GM12878 (cell line): Measurements from ENCODE around the gene LRBA. TPM values are rescaled to one million over a fixed set of nuclear protein-coding genes. Genes with fewer than 3 reads are reported as not detected.

Experiments used
- ATAC-seq: fragments of 200-7000 bp; cut with Tn5 transposase; 3 replicates; pipeline ENCODE4 v1.9.1; 2020; ENCODE audit warnings: mild to moderate bottlenecking, moderate library complexity
- BruUV-seq: library from RNA; stranded (reverse); fragments of 400-500 nt; replicated peaks from 2 replicates; lab custom pipeline; 2021; lab: Mats Ljungman, UMichigan
- CTCF ChIA-PET: fragments of 300-600 bp; sonication (Branson Sonifier 250); formaldehyde crosslinking; extraction: SDS; loops from one replicate; lab custom pipeline; 2021; ENCODE audit warnings: inconsistent platforms; lab: Yijun Ruan, JAX
- POLR2A ChIA-PET: fragments of 350-600 bp; formaldehyde crosslinking; extraction: SDS; loops from one replicate; lab custom pipeline; 2021; ENCODE audit warnings: inconsistent platforms; lab: Charles Lee
- RAD21 ChIA-PET: fragments of 300-600 bp; sonication (Branson Sonifier 250); formaldehyde crosslinking; loops from one replicate; lab custom pipeline; 2023; ENCODE audit warnings: antibody characterized with exemption; ENCODE audit not compliant: unreplicated experiment; lab: Charles Lee
- SMC1A ChIA-PET: fragments of 300-600 bp; sonication (Branson Sonifier 250); formaldehyde crosslinking; loops from one replicate; lab custom pipeline; 2023; ENCODE audit not compliant: unreplicated experiment, uncharacterized antibody; lab: Charles Lee
- DNase-seq: peaks from one replicate; pipeline ENCODE4 v3.0.0-alpha.2; 2011; ENCODE audit warnings: low read depth, low spot score
- FAIRE-seq: peaks from 3 replicates; lab custom pipeline; 2011; peaks lifted over from hg19 to GRCh38; lab: Jason Lieb, UNC
- H2AFZ ChIP-seq: 2 replicates; pipeline ENCODE4 v1.6.0; 2011; ENCODE audit warnings: low read depth, low read length, control low read depth; ENCODE audit not compliant: control insufficient read depth
- H3K27ac ChIP-seq: 2 replicates; pipeline ENCODE4 v1.5.1; 2011; ENCODE audit warnings: control low read depth; ENCODE audit not compliant: control insufficient read depth, insufficient read depth
- H3K27me3 ChIP-seq, 2 experiments: replicated peaks in 1 of 2; 2 replicates each; pipeline versions ENCODE4 v1.6.0 to v1.6.1; 2011; ENCODE audit warnings: low read length in 1 of 2; ENCODE audit not compliant: control insufficient read depth in 2 of 2, insufficient read depth in 2 of 2
- H3K36me3 ChIP-seq, 2 experiments: 2 replicates each; pipeline ENCODE4 v1.5.1; 2011; ENCODE audit warnings: low read length in 1 of 2; ENCODE audit not compliant: control insufficient read depth in 2 of 2, insufficient read depth in 2 of 2
- H3K4me1 ChIP-seq: 2 replicates; pipeline ENCODE4 v1.6.1; 2011; ENCODE audit warnings: mild to moderate bottlenecking, low read length, moderate library complexity, mixed read lengths; ENCODE audit not compliant: control insufficient read depth, insufficient read depth
- H3K4me2 ChIP-seq: 2 replicates; pipeline ENCODE4 v1.6.0; 2011; ENCODE audit warnings: control low read depth; ENCODE audit not compliant: control insufficient read depth, insufficient read depth
- H3K4me3 ChIP-seq: fragments of 200-600 bp; sonication (generic); 2 replicates; pipeline ENCODE4 v1.5.1; 2016
- H3K79me2 ChIP-seq: 2 replicates; pipeline ENCODE4 v1.6.0; 2011; ENCODE audit warnings: low read length; ENCODE audit not compliant: control insufficient read depth, insufficient read depth
- H3K9ac ChIP-seq: 2 replicates; pipeline ENCODE4 v1.8.0; 2011; ENCODE audit warnings: low read length, control low read depth, mixed read lengths; ENCODE audit not compliant: control insufficient read depth, insufficient read depth
- H3K9me3 ChIP-seq: replicated peaks from 3 replicates; pipeline ENCODE4 v1.5.1; 2011; ENCODE audit warnings: mild to moderate bottlenecking, low read length; ENCODE audit not compliant: control insufficient read depth, insufficient read depth
- H4K20me1 ChIP-seq: 2 replicates; pipeline ENCODE4 v1.6.0; 2011; ENCODE audit not compliant: control insufficient read depth, insufficient read depth
- ATF7 ChIP-seq: fragments of 450-650 bp; IDR thresholded peaks from 2 replicates; pipeline ENCODE4 v1.6.1; 2016; ENCODE audit warnings: low read depth, mild to moderate bottlenecking
- BCL11A ChIP-seq: IDR thresholded peaks from 2 replicates; pipeline ENCODE4 v1.6.1; 2011; ENCODE audit warnings: low read depth, low read length
- BRCA1 ChIP-seq: IDR thresholded peaks from 2 replicates; pipeline ENCODE4 v1.6.1; 2011; ENCODE audit warnings: low read depth, low read length, improper control_type of control experiment
- IKZF2 ChIP-seq, 2 experiments: fragments of 450-650 bp; IDR thresholded peaks; 2 replicates each; pipeline ENCODE4 v1.6.1; 2017; ENCODE audit warnings: mild to moderate bottlenecking in 2 of 2, moderate library complexity in 2 of 2
- IRF3 ChIP-seq: fragments of 450-650 bp; IDR thresholded peaks from 2 replicates; pipeline ENCODE4 v1.6.1; 2014; ENCODE audit warnings: mild to moderate bottlenecking
- MYC ChIP-seq: IDR thresholded peaks from 2 replicates; pipeline ENCODE4 v1.6.1; 2011; ENCODE audit warnings: mild to moderate bottlenecking, low read length, moderate library complexity, inconsistent platforms; ENCODE audit not compliant: insufficient read depth, insufficient replicate concordance, insufficient read length, severe bottlenecking
- NBN ChIP-seq: fragments of 450-650 bp; IDR thresholded peaks from 2 replicates; pipeline ENCODE4 v1.6.1; 2016
- NR2C1 ChIP-seq: fragments of 450-650 bp; IDR thresholded peaks from 2 replicates; pipeline ENCODE4 v1.6.1; 2017; ENCODE audit warnings: antibody characterized with exemption, mild to moderate bottlenecking, moderate library complexity
- NR2C2 ChIP-seq: IDR thresholded peaks from 2 replicates; pipeline ENCODE4 v1.6.1; 2011; ENCODE audit warnings: borderline replicate concordance, low read depth; ENCODE audit not compliant: control insufficient read depth, insufficient read length
- NR2F1 ChIP-seq: fragments of 450-650 bp; conservative IDR thresholded peaks from 2 replicates; pipeline ENCODE4 v1.6.1; 2017; ENCODE audit warnings: mild to moderate bottlenecking
- RELA ChIP-seq: fragments of 450-650 bp; IDR thresholded peaks from 2 replicates; pipeline ENCODE4 v1.8.0; 2014; ENCODE audit warnings: borderline replicate concordance; ENCODE audit not compliant: partially characterized antibody
- RELB ChIP-seq: fragments of 450-650 bp; IDR thresholded peaks from 2 replicates; pipeline ENCODE4 v1.6.1; 2017; ENCODE audit warnings: low read depth, mild to moderate bottlenecking, moderate library complexity
- SP1 ChIP-seq: IDR thresholded peaks from one replicate; pipeline ENCODE4 v1.6.1; 2011; ENCODE audit warnings: low read depth, low read length
- SPI1 ChIP-seq: IDR thresholded peaks from 2 replicates; pipeline ENCODE4 v1.6.1; 2011; ENCODE audit warnings: low read depth, mild to moderate bottlenecking, low read length, moderate library complexity, borderline replicate concordance; ENCODE audit not compliant: insufficient read depth
- TARDBP ChIP-seq: IDR thresholded peaks from 2 replicates; pipeline ENCODE4 v1.6.1; 2016; ENCODE audit warnings: borderline replicate concordance
- TCF3 ChIP-seq: IDR thresholded peaks from 2 replicates; pipeline ENCODE4 v1.6.1; 2012; ENCODE audit warnings: low read depth, mild to moderate bottlenecking, low read length, borderline replicate concordance; ENCODE audit not compliant: insufficient read depth
- TCF7 ChIP-seq: IDR thresholded peaks from 2 replicates; pipeline ENCODE4 v1.6.1; 2014; ENCODE audit warnings: antibody characterized with exemption, borderline replicate concordance
- WGBS: methylation state at CpG from one replicate; pipeline ENCODE4 v1.1.6; 2016; ENCODE audit warnings: low lambda C conversion rate; ENCODE audit not compliant: insufficient replicate concordance, insufficient coverage; ENCODE audit errors: missing lambda C conversion rate; 5-methylcytosine and 5-hydroxymethylcytosine counted together
- in situ Hi-C: fragments of 300-500 bp; cut with MboI; formaldehyde crosslinking; loops from 9 replicates; pipeline ENCODE4 v1.14.3; 2018; ENCODE audit warnings: mixed read lengths
- intact Hi-C: fragments of 100-400 bp; cut with micrococcal nuclease; formaldehyde crosslinking; loops from one replicate; pipeline ENCODE4 v1.14.2; 2022; ENCODE audit not compliant: unreplicated experiment
- polyA plus RNA-seq, 11 experiments: library from polyadenylated mRNA; depleted of rRNA in 4 of 11; unstranded in 6 of 11; stranded (reverse) in 5 of 11; fragments of >200 nt; fragmentation: Nextera tagmentation in 4 of 11; fragmentation: Illumina TruSeq in 1 of 11; extraction: Ambion mirVana in 4 of 11; extraction: Trizol in 1 of 11; gene quantifications; 1 replicate in 1 of 11; 2 replicates in 10 of 11; pipeline versions ENCODE4 v1.2.1 to v1.2.3, GENCODE V29; 2011 to 2016; ENCODE audit warnings: inconsistent platforms in 2 of 11, missing spikeins in 2 of 11, low read depth in 1 of 11
- total RNA-seq, 4 experiments: library from RNA; depleted of rRNA in 3 of 4; stranded (reverse); fragments of >200 nt in 3 of 4; fragmentation: Illumina TruSeq in 1 of 4; extraction: Trizol in 1 of 4; gene quantifications; 2 replicates each; pipeline versions ENCODE4 v1.2.1 to v1.2.3, GENCODE V29; 2013 to 2021

Gene LRBA
- total and polyA plus RNA-seq, 10 of the 15 experiments (the other 5 are each of a cell fraction or from before 2014, with no cell fraction given), result 20.3 to 93.4 (median 55.0) TPM

- in situ Hi-C loops (no loop called here), intact Hi-C loops (no loop called here)
- Histone ChIP-seq H3K4me1 (no peaks in the 10 kb centered on the region), H3K9me3 (no peaks in the 10 kb centered on the region), H4K20me1 (no peaks in the 10 kb centered on the region), H3K9ac (no peak overlapping the region), H3K36me3 (no peaks in the 10 kb centered on the region), H3K27ac (no peak overlapping the region), H3K4me2 (no peak overlapping the region), H3K4me3 (no peak overlapping the region), H3K27me3 (peaks cover 0 to 3% of the 10 kb centered on the region in 2 experiments; a peak in 2 of 4 replicates), H2AFZ (no peak overlapping the region), H3K79me2 (no peaks in the 10 kb centered on the region)
- ATAC-seq, result no peak
- 31% methylated on average over 6 of the region's 6 CpGs for whole genome bisulfite sequencing
- ChIA-PET POLR2A (no interaction called here), CTCF (interaction anchor here (1.0 to 1.6 kb wide), 3 partner anchors 11 to 32 kb away, joined by 3 to 5 read pairs (median 4); no protein-coding TSS in a partner anchor), SMC1A (no interaction called here), RAD21 (no interaction called here)
- no peak for DNase-seq
- TF ChIP-seq SP1, result no peak
- no peak for TF ChIP-seq NR2F1
- no peak for TF ChIP-seq BCL11A
- TF ChIP-seq IKZF2 (IDR thresholded peaks at IDR 0.05), result no peak
- TF ChIP-seq TCF7, result no peak
- no peak for TF ChIP-seq TCF3
- no peak for TF ChIP-seq TARDBP
- no peak for TF ChIP-seq NBN
- no peak for TF ChIP-seq SPI1
- no peak for TF ChIP-seq NR2C2
- TF ChIP-seq MYC, result no peak
- TF ChIP-seq IRF3, result no peak
- TF ChIP-seq BRCA1, result no peak
- TF ChIP-seq NR2C1, result no peak
- TF ChIP-seq RELB, result no peak
- no peak for TF ChIP-seq ATF7
- TF ChIP-seq RELA, result no peak
- no TSS peak for BruUV-seq
- FAIRE-seq, result no peak
Observed at GRCh38 chr4:150232029-150232428, 783.1 kb downstream of the LRBA start.
